ENCODE results near the gene TTN. TPM values are rescaled to one million over a fixed set of nuclear protein-coding genes. Genes with fewer than 3 reads are reported as not detected.

Gene TTN
- total RNA-seq, 1 experiment from 2014 or later: not detected

DNA sequence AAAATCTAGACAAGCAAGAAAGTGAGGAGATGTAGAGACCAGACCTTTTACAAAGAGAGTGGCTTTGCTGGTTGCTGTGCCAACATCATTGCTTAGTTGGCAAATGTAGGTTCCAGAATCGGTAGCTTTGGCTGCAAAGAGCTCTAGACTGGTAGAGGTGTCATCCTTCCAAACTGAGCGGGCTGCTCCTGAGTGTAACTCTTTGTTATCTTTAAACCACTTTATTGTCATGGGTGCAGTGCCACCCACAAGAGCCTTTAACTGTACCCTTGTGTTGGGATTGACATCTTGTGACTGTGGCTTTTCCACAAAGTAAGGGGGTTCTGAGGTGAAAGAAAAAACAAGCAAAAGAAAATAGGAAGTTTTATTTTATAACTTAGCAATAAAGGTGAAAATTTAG lies 77.2 kb downstream of the TTN start:
- intact Hi-C loops (cut with micrococcal nuclease; ENCODE audit: unreplicated experiment): no loop called here

DNA sequence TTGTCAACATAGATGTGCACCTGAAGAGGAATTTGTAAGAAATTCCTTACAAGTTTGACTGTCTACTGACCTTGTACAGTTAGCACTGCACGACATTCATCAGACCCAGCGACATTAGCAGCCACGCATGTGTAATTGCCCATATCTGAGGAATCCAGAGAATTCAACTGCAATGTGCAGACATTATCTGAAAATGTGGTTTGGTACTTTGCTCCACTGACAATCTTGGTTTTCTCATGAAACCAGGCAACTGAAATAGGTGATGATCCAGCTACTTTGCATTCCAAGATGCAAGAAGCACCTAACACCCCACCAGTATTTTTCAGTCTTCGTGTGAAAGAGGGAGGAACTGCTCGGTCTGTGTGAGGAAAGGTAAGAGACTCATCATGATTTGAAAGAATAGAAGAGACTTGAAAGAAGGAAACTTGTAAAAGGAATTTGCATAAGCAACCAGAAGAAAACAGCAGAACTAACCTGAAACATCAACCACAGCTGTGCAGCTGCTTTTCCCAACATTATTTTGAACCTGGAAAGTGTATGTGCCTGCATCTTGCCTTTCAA lies 83.4 kb downstream of the TTN start:
- DNase-seq: no peak
- Histone ChIP-seq H3K4me2 (no peak overlapping the region), H3K79me2 (ENCODE audit: low read depth) (no peaks in the 10 kb centered on the region), H2AFZ (no peak overlapping the region), H3F3A (ENCODE audit: insufficient read depth, low read depth) (no peaks in the 10 kb centered on the region), H3K9me2 (ENCODE audit: insufficient read depth) (0 out of 2 replicates have a peak, but pooled peaks cover 5% of the 10 kb centered on the region), H3K27ac (no peak overlapping the region), H3K27me3 (ENCODE audit: insufficient read depth, low read depth) (peaks cover 87% of the 10 kb centered on the region), H3K36me3 (ENCODE audit: low read depth) (no peaks in the 10 kb centered on the region), H3K4me1 (replicated peaks; ENCODE audit: insufficient read depth) (no peaks in the 10 kb centered on the region), H3K4me3 (no peak overlapping the region), H4K20me1 (ENCODE audit: insufficient read depth) (no peaks in the 10 kb centered on the region), H3K9me3 (ENCODE audit: insufficient read depth, low read depth) (peaks cover 4% of the 10 kb centered on the region; the same call in 1 of the 2 replicates)
- TF ChIP-seq CTCF (conservative IDR thresholded peaks at IDR 0.05) (no peak), EZH2 (IDR thresholded peaks at IDR 0.05; ENCODE audit: low read depth) (no peak)
- no TSS peak for BruUV-seq (replicated peaks)
- ChIA-PET CTCF (no interaction called here), POLR2A (ENCODE audit: unreplicated experiment) (no interaction called here)
- intact Hi-C loops (cut with micrococcal nuclease; ENCODE audit: unreplicated experiment): no loop called here

More for the DNA sequence above, 77.2 kb downstream of the TTN start:
- no peak overlapping the region for H3K4me3 ChIP-seq
- H3K79me2 ChIP-seq (ENCODE audit: low read depth): no peaks in the 10 kb centered on the region
- H4K20me1 ChIP-seq (ENCODE audit: insufficient read depth): no peaks in the 10 kb centered on the region
- H3K9me2 ChIP-seq (ENCODE audit: insufficient read depth): peaks cover 10% of the 10 kb centered on the region; the same call in 1 of the 2 replicates
- no TSS peak for BruUV-seq (replicated peaks)
- no peaks in the 10 kb centered on the region for H3K9me3 ChIP-seq (ENCODE audit: insufficient read depth, low read depth)
- no peak overlapping the region for H2AFZ ChIP-seq
- no peaks in the 10 kb centered on the region for H3K36me3 ChIP-seq (ENCODE audit: low read depth)
- no peak overlapping the region for H3K27ac ChIP-seq
- TF ChIP-seq EZH2 (IDR thresholded peaks at IDR 0.05; ENCODE audit: low read depth): no peak
- TF ChIP-seq CTCF (conservative IDR thresholded peaks at IDR 0.05): no peak
- no peaks in the 10 kb centered on the region for H3F3A ChIP-seq (ENCODE audit: insufficient read depth, low read depth)
- ChIA-PET CTCF (no interaction called here), POLR2A (ENCODE audit: unreplicated experiment) (interaction anchor here (0.6 kb wide), 1 partner anchor 15 kb away, joined by 11 read pairs; no protein-coding TSS in a partner anchor)
- no peak overlapping the region for H3K4me2 ChIP-seq
- no peaks in the 10 kb centered on the region for H3K4me1 ChIP-seq (replicated peaks; ENCODE audit: insufficient read depth)
- H3K27me3 ChIP-seq (ENCODE audit: insufficient read depth, low read depth): peaks cover 88% of the 10 kb centered on the region
- DNase-seq: no peak

DNA sequence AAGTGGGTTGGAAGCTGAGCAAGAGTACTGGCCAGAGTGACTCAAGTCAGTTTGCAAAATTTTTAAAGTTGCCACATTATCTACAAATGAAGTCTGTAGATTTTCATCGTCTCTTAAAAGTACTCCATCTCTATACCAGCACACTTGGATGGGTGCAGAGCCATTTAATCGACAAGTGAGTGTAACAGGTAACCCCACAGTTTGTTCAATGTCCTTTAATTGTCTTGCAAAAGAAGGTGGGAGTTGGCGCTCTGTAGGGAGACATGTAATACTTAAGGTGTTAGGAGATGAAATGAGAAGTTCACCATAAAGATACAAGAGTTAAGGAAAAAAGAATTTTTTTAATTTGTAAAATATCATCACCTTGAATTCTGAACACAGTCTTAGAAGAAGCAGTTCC lies 84.9 kb downstream of the TTN start:
- TF ChIP-seq EZH2 (IDR thresholded peaks at IDR 0.05; ENCODE audit: low read depth) (no peak), CTCF (conservative IDR thresholded peaks at IDR 0.05) (no peak)
- Histone ChIP-seq H3K27ac (no peak overlapping the region), H3K9me3 (ENCODE audit: insufficient read depth, low read depth) (peaks cover 4% of the 10 kb centered on the region; the same call in 1 of the 2 replicates), H3K36me3 (ENCODE audit: low read depth) (no peaks in the 10 kb centered on the region), H3K9me2 (ENCODE audit: insufficient read depth) (no peaks in the 10 kb centered on the region), H3F3A (ENCODE audit: insufficient read depth, low read depth) (no peaks in the 10 kb centered on the region), H4K20me1 (ENCODE audit: insufficient read depth) (no peaks in the 10 kb centered on the region), H3K4me1 (replicated peaks; ENCODE audit: insufficient read depth) (no peaks in the 10 kb centered on the region), H3K79me2 (ENCODE audit: low read depth) (no peaks in the 10 kb centered on the region), H2AFZ (no peak overlapping the region), H3K4me3 (no peak overlapping the region), H3K4me2 (no peak overlapping the region), H3K27me3 (ENCODE audit: insufficient read depth, low read depth) (peaks cover 86% of the 10 kb centered on the region)
- ChIA-PET POLR2A (ENCODE audit: unreplicated experiment) (no interaction called here), CTCF (no interaction called here)
- intact Hi-C loops (cut with micrococcal nuclease; ENCODE audit: unreplicated experiment): no loop called here
- BruUV-seq (replicated peaks): no TSS peak
- DNase-seq: no peak

Data from PC-9 (cell line).